Measurements from ENCODE around the gene DAZL.

Gene DAZL

DNA sequence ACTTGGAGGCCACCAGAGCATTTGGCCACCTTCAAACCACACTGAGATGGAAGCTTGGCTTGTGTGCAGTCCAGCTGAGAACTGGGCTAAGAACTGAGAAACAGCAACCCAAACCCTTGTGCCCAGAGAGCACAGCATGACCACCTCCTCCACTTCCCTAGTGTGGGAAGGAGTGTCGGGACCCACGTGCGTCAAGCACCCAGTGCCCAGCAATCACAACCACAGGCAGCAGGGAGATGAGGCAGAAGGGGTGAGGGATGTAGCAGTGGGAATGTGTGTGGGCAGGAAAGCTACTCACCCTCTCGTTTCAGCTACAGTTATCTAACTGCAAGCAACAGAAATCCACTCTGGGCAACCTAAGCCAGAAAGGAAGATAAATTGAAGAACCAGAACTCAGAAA is 66.7 kb downstream of the DAZL start:
- TF ChIP-seq CTCF (IDR thresholded peaks at IDR 0.05; ENCODE audit: borderline replicate concordance, control extremely low read depth, extremely low read depth, insufficient read depth, missing control alignments) = no peak
- in situ Hi-C loops (cut with MboI; ENCODE audit: low sequenced_read_pairs, unreplicated experiment) = no loop called here
- DNase-seq (ENCODE audit: low spot score) = no peak

GRCh38 chr3:16536996-16537395 is 68.2 kb downstream of the DAZL start:
- in situ Hi-C loops (cut with MboI; ENCODE audit: low sequenced_read_pairs, unreplicated experiment) = no loop called here
- TF ChIP-seq CTCF (IDR thresholded peaks at IDR 0.05; ENCODE audit: borderline replicate concordance, control extremely low read depth, extremely low read depth, insufficient read depth, missing control alignments) = no peak
- no peak for DNase-seq (ENCODE audit: low spot score)
